Endothelial cell of umbilical vein (primary cell): ENCODE data around the gene TRPC4AP. TPM values are rescaled to one million over a fixed set of nuclear protein-coding genes. Genes with fewer than 3 reads are reported as not detected.

ENCODE experiments used
- BruUV-seq: library from RNA; stranded (reverse); fragments of 400-500 nt; replicated peaks from 2 replicates; lab custom pipeline; 2021; lab: Mats Ljungman, UMichigan
- CTCF ChIA-PET: fragments of 300-600, 350-600 bp; sonication (Branson Sonifier 250); formaldehyde crosslinking; loops from one replicate; lab custom pipeline; 2021; ENCODE audit warnings: antibody characterized with exemption, inconsistent platforms; lab: Charles Lee
- POLR2A ChIA-PET: fragments of 300-600, 350-600 bp; sonication (Branson Sonifier 250); formaldehyde crosslinking; loops from one replicate; lab custom pipeline; 2021; ENCODE audit warnings: antibody characterized with exemption, inconsistent platforms; lab: Charles Lee
- DNase-seq: peaks from one replicate; pipeline ENCODE4 v3.0.0-alpha.2; 2011; ENCODE audit warnings: low read depth, low spot score
- FAIRE-seq: peaks from 2 replicates; lab custom pipeline; 2011; peaks lifted over from hg19 to GRCh38; lab: Jason Lieb, UNC
- H2AFZ ChIP-seq: 2 replicates; pipeline ENCODE4 v1.6.0; 2012; ENCODE audit warnings: low read depth, low read length, control low read depth, inconsistent platforms
- H3K27ac ChIP-seq: 2 replicates; pipeline ENCODE4 v1.5.1; 2011; ENCODE audit warnings: low read depth, mild to moderate bottlenecking, control low read depth, low read length, moderate library complexity; ENCODE audit not compliant: insufficient read depth
- H3K27me3 ChIP-seq, 2 experiments: 2 replicates each; pipeline versions ENCODE4 v1.6.0 to v1.6.1; 2011; ENCODE audit warnings: low read length in 2 of 2, mixed read lengths in 1 of 2; ENCODE audit not compliant: control insufficient read depth in 2 of 2, insufficient read depth in 2 of 2
- H3K36me3 ChIP-seq, 2 experiments: 2 replicates in 1 of 2; 3 replicates in 1 of 2; pipeline ENCODE4 v1.5.1; 2011; ENCODE audit warnings: low read length in 2 of 2, mild to moderate bottlenecking in 1 of 2, moderate library complexity in 1 of 2; ENCODE audit not compliant: control insufficient read depth in 2 of 2, insufficient read depth in 2 of 2; ENCODE audit errors: extremely low read depth in 1 of 2
- H3K4me1 ChIP-seq: 3 replicates; pipeline ENCODE4 v1.5.1; 2011; ENCODE audit warnings: mild to moderate bottlenecking, low read length; ENCODE audit not compliant: control insufficient read depth, insufficient read depth; ENCODE audit errors: extremely low read depth
- H3K4me2 ChIP-seq: 2 replicates; pipeline ENCODE4 v1.6.1; 2011; ENCODE audit warnings: low read length, control low read depth, mixed read lengths; ENCODE audit not compliant: insufficient read depth
- H3K4me3 ChIP-seq, 3 experiments: fragments of 200-600 bp in 1 of 3; sonication (generic), shearing (Covaris generic) in 1 of 3; replicated peaks in 1 of 3; 2 replicates each; pipeline ENCODE4 v1.5.1; 2011 to 2016; ENCODE audit warnings: control low read depth in 3 of 3, low read length in 3 of 3, mild to moderate bottlenecking in 2 of 3, inconsistent platforms in 1 of 3, low read depth in 1 of 3, moderate library complexity in 1 of 3; ENCODE audit not compliant: insufficient read depth in 1 of 3
- H3K79me2 ChIP-seq: 2 replicates; pipeline ENCODE4 v1.6.0; 2012; ENCODE audit warnings: low read length, inconsistent platforms; ENCODE audit not compliant: control insufficient read depth, insufficient read depth
- H3K9ac ChIP-seq: replicated peaks from 2 replicates; pipeline ENCODE3; 2011; ENCODE audit warnings: low read length, control low read depth; ENCODE audit not compliant: insufficient read depth; ENCODE audit errors: extremely low read depth
- H3K9me1 ChIP-seq: replicated peaks from 3 replicates; pipeline ENCODE4 v1.6.0; 2011; ENCODE audit warnings: mild to moderate bottlenecking, low read length; ENCODE audit not compliant: control insufficient read depth, insufficient read depth; ENCODE audit errors: extremely low read depth
- H3K9me3 ChIP-seq: replicated peaks from 2 replicates; pipeline ENCODE4 v1.5.1; 2012; ENCODE audit warnings: low read length, inconsistent platforms; ENCODE audit not compliant: control insufficient read depth, insufficient read depth
- H4K20me1 ChIP-seq: replicated peaks from 2 replicates; pipeline ENCODE3; 2011; ENCODE audit warnings: mild to moderate bottlenecking, low read length; ENCODE audit not compliant: control insufficient read depth, insufficient read depth; ENCODE audit errors: extremely low read depth
- EZH2 ChIP-seq: IDR thresholded peaks from 2 replicates; pipeline ENCODE4 v1.6.1; 2012; ENCODE audit warnings: borderline replicate concordance, low read depth, mild to moderate bottlenecking, moderate library complexity, low read length, inconsistent platforms; ENCODE audit not compliant: severe bottlenecking
- FOS ChIP-seq: IDR thresholded peaks from 2 replicates; pipeline ENCODE4 v1.6.1; 2011; ENCODE audit warnings: mild to moderate bottlenecking, low read length, moderate library complexity, borderline replicate concordance; ENCODE audit not compliant: insufficient read depth
- GATA2 ChIP-seq: IDR thresholded peaks from 2 replicates; pipeline ENCODE4 v1.7.0; 2011; ENCODE audit warnings: low read depth, mild to moderate bottlenecking, moderate library complexity, mixed read lengths, low read length; ENCODE audit not compliant: insufficient read length, insufficient read depth
- JUN ChIP-seq: IDR thresholded peaks from 2 replicates; pipeline ENCODE4 v1.6.1; 2011; ENCODE audit warnings: borderline replicate concordance, low read depth; ENCODE audit not compliant: insufficient read length, insufficient read depth
- MYC ChIP-seq: IDR thresholded peaks from one replicate; pipeline ENCODE4 v1.6.1; 2011; ENCODE audit warnings: mild to moderate bottlenecking, low read depth, low read length
- POLR2A ChIP-seq: IDR thresholded peaks from 2 replicates; pipeline ENCODE4 v1.6.1; 2012; ENCODE audit warnings: low read depth, mild to moderate bottlenecking, control low read depth, low read length
- POLR2AphosphoS5 ChIP-seq: IDR thresholded peaks from 2 replicates; pipeline ENCODE4 v1.6.1; 2012; ENCODE audit warnings: low read depth, mild to moderate bottlenecking, control low read depth, low read length, moderate library complexity; ENCODE audit not compliant: insufficient read depth
- dilution Hi-C: fragments of 300-500 bp; cut with MboI; formaldehyde crosslinking; loops from one replicate; pipeline ENCODE4 v1.15.0; 2019; ENCODE audit warnings: low sequenced_read_pairs; ENCODE audit not compliant: extremely low pct_ligation_motif_present
- intact Hi-C: fragments of 100-400 bp; cut with micrococcal nuclease; formaldehyde crosslinking; loops from one replicate; pipeline ENCODE4 v1.10.0; 2022
- polyA plus RNA-seq, 4 experiments: library from polyadenylated mRNA; depleted of rRNA in 3 of 4; stranded (reverse) in 3 of 4; unstranded in 1 of 4; fragments of >200 nt; gene quantifications; 2 replicates each; pipeline versions ENCODE4 v1.2.1 to v1.2.3, GENCODE V29; 2011 to 2012; ENCODE audit warnings: missing spikeins in 1 of 4
- total RNA-seq: library from RNA; stranded (reverse); gene quantifications from 2 replicates; pipeline ENCODE4 v1.2.3, GENCODE V29; 2021
- TF ChIP-seq, protein P1 (sequence below): IDR thresholded peaks from 2 replicates; pipeline ENCODE4 v1.6.1; 2011; ENCODE audit not compliant: insufficient read depth, insufficient read length
- TF ChIP-seq, protein P2 (sequence below), 2 donors: IDR thresholded peaks; 1 replicate in 1 of 2; 2 replicates in 1 of 2; pipeline ENCODE4 v1.5.1; 2011; ENCODE audit warnings: low read length in 2 of 2, mild to moderate bottlenecking in 2 of 2, moderate library complexity in 2 of 2, control low read depth in 1 of 2, inconsistent platforms in 1 of 2, low read depth in 1 of 2; ENCODE audit not compliant: insufficient read depth in 1 of 2; ENCODE audit errors: extremely low read depth in 1 of 2

Gene TRPC4AP
- total and polyA plus RNA-seq, 2 donors (not counting 3 experiments of a cell fraction or from before 2014, with no cell fraction given), result 89.0 to 103 TPM

DNA sequence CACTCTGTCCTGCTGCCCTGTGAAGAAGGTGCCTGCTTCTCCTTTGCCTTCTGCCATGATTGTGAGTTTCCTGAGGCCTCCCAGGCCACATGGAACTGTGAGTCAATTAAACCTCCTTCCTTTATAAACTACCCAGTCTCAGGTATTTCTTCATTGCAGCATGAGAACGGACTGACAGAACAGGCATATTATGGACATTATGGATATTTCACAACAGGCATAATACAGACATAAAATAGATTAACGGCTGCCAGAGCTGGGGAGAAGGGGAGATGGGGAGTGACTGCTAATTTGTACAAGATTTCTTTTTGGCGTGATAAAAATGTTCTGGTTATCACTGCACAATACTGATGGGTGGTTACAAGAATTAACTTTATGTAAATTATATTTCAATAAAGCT, 29.4 kb downstream of the TRPC4AP start:
- no peak overlapping the region for H3K4me3 ChIP-seq
- H3K9ac ChIP-seq, result no peak overlapping the region
- DNase-seq (no peak), FAIRE-seq (no peak)
- intact Hi-C loops, result no loop called here
- ChIA-PET CTCF (interaction anchor here (1.5 to 1.6 kb wide), 2 partner anchors 9 to 82 kb away, joined by 3 read pairs; no protein-coding TSS in a partner anchor), POLR2A (interaction anchor here (0.6 kb wide), 1 partner anchor 16 kb away, joined by 4 read pairs; no protein-coding TSS in a partner anchor)
- no peaks in the 10 kb centered on the region for H3K9me3 ChIP-seq
- peaks cover 4% of the 10 kb centered on the region for H3K9me1 ChIP-seq
- TF ChIP-seq MYC (no peak), GATA2 (no peak)
- TF ChIP-seq, protein P1, sequence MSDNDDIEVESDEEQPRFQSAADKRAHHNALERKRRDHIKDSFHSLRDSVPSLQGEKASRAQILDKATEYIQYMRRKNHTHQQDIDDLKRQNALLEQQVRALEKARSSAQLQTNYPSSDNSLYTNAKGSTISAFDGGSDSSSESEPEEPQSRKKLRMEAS, result no peak
- H3K79me2 ChIP-seq, result peaks cover 96% of the 10 kb centered on the region
- no TSS peak for BruUV-seq
- H4K20me1 ChIP-seq, result peaks cover 17% of the 10 kb centered on the region
- dilution Hi-C loops, result no loop called here
- H3K4me1 ChIP-seq, result no peaks in the 10 kb centered on the region
- peaks cover 0 to 3% of the 10 kb centered on the region in 2 experiments for H3K36me3 ChIP-seq
- no peaks in the 10 kb centered on the region for H3K27me3 ChIP-seq
- H2AFZ ChIP-seq, result no peak overlapping the region
- no peak overlapping the region for H3K27ac ChIP-seq
- H3K4me2 ChIP-seq, result no peak overlapping the region

DNA sequence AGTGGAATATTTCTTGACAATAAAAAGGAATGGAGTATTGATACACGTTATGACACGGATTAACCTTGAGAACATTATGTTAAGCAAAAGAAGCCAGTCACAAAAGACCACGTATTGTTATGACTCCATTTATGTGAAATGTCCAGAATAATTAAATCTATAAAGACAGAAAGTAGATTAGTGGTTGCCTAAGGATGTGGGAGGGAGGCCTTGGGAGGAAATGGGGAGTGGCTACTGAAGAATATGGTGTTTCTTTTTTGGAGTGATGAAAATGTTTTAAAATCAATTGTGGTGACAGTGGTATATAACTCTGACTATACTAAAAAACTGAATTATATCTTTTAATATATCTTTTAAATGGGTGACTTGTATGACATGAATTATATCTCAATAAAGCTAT, 30.1 kb downstream of the TRPC4AP start:
- DNase-seq (no peak), FAIRE-seq (no peak)
- Histone ChIP-seq H2AFZ (no peak overlapping the region), H4K20me1 (peaks cover 19% of the 10 kb centered on the region), H3K27ac (no peak overlapping the region), H3K9ac (no peak overlapping the region), H3K27me3 (no peaks in the 10 kb centered on the region), H3K4me3 (no peak overlapping the region), H3K4me1 (no peaks in the 10 kb centered on the region), H3K9me1 (peaks cover 4% of the 10 kb centered on the region), H3K36me3 (peaks cover 0 to 2% of the 10 kb centered on the region in 2 experiments), H3K4me2 (no peak overlapping the region), H3K9me3 (no peaks in the 10 kb centered on the region), H3K79me2 (peaks cover 92% of the 10 kb centered on the region)
- ChIA-PET POLR2A (interaction anchor here (0.6 kb wide), 1 partner anchor 17 kb away, joined by 4 read pairs; no protein-coding TSS in a partner anchor), CTCF (no interaction called here)
- no peak for TF ChIP-seq MYC
- TF ChIP-seq, protein P1, result no peak
- no peak for TF ChIP-seq JUN
- no peak for TF ChIP-seq EZH2
- no peak for TF ChIP-seq POLR2AphosphoS5
- TF ChIP-seq, protein P2, sequence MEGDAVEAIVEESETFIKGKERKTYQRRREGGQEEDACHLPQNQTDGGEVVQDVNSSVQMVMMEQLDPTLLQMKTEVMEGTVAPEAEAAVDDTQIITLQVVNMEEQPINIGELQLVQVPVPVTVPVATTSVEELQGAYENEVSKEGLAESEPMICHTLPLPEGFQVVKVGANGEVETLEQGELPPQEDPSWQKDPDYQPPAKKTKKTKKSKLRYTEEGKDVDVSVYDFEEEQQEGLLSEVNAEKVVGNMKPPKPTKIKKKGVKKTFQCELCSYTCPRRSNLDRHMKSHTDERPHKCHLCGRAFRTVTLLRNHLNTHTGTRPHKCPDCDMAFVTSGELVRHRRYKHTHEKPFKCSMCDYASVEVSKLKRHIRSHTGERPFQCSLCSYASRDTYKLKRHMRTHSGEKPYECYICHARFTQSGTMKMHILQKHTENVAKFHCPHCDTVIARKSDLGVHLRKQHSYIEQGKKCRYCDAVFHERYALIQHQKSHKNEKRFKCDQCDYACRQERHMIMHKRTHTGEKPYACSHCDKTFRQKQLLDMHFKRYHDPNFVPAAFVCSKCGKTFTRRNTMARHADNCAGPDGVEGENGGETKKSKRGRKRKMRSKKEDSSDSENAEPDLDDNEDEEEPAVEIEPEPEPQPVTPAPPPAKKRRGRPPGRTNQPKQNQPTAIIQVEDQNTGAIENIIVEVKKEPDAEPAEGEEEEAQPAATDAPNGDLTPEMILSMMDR (IDR thresholded peaks at IDR 0.05; ENCODE audit: extremely low read depth in 1 of 2, insufficient read depth in 1 of 2, low read depth in 1 of 2, low read length in 2 of 2), result no peak
- TF ChIP-seq POLR2A, result no peak
- no peak for TF ChIP-seq GATA2
- no peak for TF ChIP-seq FOS
- intact Hi-C loops, result no loop called here
- no TSS peak for BruUV-seq
- dilution Hi-C loops, result no loop called here
